ENCODE results near the gene CFAP69. TPM values are rescaled to one million over a fixed set of nuclear protein-coding genes. Genes with fewer than 3 reads are reported as not detected.
"Not testable (repeated sequence)": the region's sequence is repeated elsewhere in the genome, so short reads cannot be mapped to it uniquely, and the experiment has no call there.

The CFAP69 gene
- total RNA-seq, 1 donor from 2014 or later: 1.8 TPM

GRCh38 chr7:90334926-90335325 lies 90.0 kb downstream of the CFAP69 start:
- not testable (repeated sequence) for DNase-seq (ENCODE audit: low read depth, low spot score)

- DNase-seq (ENCODE audit: low read depth, low spot score): no peak
Measured at GRCh38 chr7:90337106-90337505, 92.1 kb downstream of the CFAP69 start.

DNA sequence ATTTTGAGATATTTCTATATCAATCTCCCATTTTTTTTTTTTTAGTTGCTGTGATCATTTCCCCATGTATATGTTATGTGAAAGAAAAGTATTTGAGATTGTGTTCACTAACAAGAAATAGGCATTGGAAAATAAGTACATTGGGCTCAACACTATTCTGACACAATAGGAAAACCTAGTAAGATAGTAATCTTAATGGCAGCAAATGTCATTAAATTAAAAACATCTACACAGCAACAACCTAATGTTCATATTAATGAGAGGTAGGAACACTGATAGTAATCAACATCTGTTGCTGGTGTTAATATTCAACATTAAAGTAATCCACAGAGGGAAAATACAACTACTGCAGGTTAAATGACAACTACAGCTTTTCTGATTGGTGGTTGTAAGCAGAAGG lies 100.0 kb downstream of the CFAP69 start:
- DNase-seq (ENCODE audit: low read depth, low spot score): no peak

DNA sequence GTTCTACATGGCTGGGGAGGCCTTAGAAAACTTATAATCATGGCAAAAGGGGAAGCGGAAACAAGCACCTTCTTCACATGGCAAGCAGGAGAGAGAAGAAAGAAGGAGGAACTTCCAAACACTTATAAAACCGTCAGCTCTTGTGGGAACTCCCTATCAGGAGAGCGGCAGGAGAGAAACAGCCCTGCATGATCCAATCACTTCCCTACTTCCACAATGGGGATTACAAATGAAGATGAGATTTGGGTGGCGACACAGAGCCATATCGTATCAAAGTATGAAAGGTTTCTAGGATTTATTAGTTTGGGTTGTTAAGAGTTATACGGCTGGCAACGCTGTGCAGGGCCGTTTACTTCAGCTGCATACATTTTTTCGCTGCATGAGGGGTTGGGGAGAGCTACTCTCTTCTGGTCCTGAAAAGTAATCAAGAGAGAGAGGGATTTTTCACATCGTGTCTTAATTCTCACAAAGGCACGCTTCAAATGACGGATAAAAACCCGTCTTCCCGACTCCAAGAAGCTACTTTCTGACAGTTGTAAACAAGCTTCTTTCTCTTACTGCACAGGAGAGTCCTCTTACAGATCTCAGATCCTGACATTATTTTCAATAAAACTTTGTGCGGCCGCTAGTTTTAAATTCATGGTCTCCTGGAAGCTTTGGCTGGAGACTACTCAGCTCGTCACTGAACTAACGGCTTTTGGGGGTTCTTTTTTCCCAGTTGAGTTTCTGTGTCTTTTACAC lies 100.8 kb downstream of the CFAP69 start:
- DNase-seq (ENCODE audit: low read depth, low spot score): no peak

GRCh38 chr7:90346336-90347125 lies 101.6 kb downstream of the CFAP69 start, which contains the start of gene GTPBP10:
GTPBP10 (plus strand) TSS chr7:90346716; CDS start chr7:90346742, 26 bp downstream.
- peak; percentile 81 for DNase-seq (ENCODE audit: low read depth, low spot score)

GRCh38 chr7:90347759-90348158 lies 102.8 kb downstream of the CFAP69 start:
- DNase-seq (ENCODE audit: low read depth, low spot score): no peak

DNA sequence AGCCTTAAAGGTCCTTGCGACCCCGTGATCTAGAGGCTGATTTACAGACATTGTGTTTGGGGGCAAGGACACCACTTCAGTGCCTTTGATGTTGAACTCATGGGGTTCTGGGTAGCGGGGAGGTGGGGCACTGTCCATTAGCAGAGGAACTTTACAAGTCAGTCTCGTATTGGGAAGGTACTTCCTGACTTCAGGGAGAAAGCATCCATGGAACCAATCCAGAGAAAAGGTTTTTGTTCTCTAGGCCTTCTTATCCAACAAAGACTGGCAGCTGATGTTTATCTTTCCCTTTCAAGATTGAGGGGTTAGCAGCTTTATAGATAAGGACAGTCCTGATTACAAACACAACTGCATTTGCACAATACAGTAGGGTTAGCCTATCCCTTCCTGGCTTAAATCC lies 104.3 kb downstream of the CFAP69 start:
- no peak for DNase-seq (ENCODE audit: low read depth, low spot score)

- DNase-seq (ENCODE audit: low read depth, low spot score): not testable (repeated sequence)
Measured at GRCh38 chr7:90350032-90350431, 105.1 kb downstream of the CFAP69 start.

- no peak for DNase-seq (ENCODE audit: low read depth, low spot score)
Measured at GRCh38 chr7:90351987-90352386, 107.0 kb downstream of the CFAP69 start.

Other genes with a start within 250 kb of the CFAP69 start
- gene STEAP1, start 90.7 kb upstream of the CFAP69 start, total RNA-seq: 18.6 and 40.1 TPM in 2 replicates
- gene STEAP2, start 33.4 kb upstream of the CFAP69 start, total RNA-seq: 2.3 and 5.2 TPM in 2 replicates
- not detected in 2 replicates for gene FAM237B, start 76.1 kb downstream of the CFAP69 start, total RNA-seq
- 7.4 and 14.0 TPM in 2 replicates for gene GTPBP10, start 101.5 kb downstream of the CFAP69 start, total RNA-seq
- gene CLDN12, start 158.3 kb downstream of the CFAP69 start, total RNA-seq: 4.6 and 13.3 TPM in 2 replicates
- not detected in 2 replicates for gene PTTG1IP2, start 224.5 kb downstream of the CFAP69 start, total RNA-seq

Data from pulmonary artery endothelial cell (primary cell).